SK-N-SH (cell line): ENCODE data around the gene PLEKHG7. TPM values are rescaled to one million over a fixed set of nuclear protein-coding genes. Genes with fewer than 3 reads are reported as not detected.

Source experiments
- CTCF ChIA-PET: fragments of 300-600, 350-600 bp; formaldehyde crosslinking; extraction: SDS; loops from one replicate; lab custom pipeline; 2021; lab: Yijun Ruan, JAX
- POLR2A ChIA-PET: fragments of 350-600 bp; sonication (Branson Sonifier 250); formaldehyde crosslinking; extraction: SDS; loops from one replicate; lab custom pipeline; 2020; ENCODE audit warnings: antibody characterized with exemption, inconsistent platforms; lab: Yijun Ruan, JAX
- DNase-seq: peaks from one replicate; pipeline ENCODE4 v3.0.0; 2012
- H2AFZ ChIP-seq: fragments of 200-600 bp; sonication (generic); 2 replicates; pipeline ENCODE4 v1.8.1; 2016; ENCODE audit warnings: antibody characterized with exemption, mild to moderate bottlenecking, low read depth
- H3F3A ChIP-seq: fragments of 200-600 bp; sonication (generic); replicated peaks from 2 replicates; pipeline ENCODE3; 2016; ENCODE audit warnings: antibody characterized with exemption, mild to moderate bottlenecking; ENCODE audit not compliant: insufficient read depth
- H3K27ac ChIP-seq, 2 experiments: fragments of 200-500 bp in 1 of 2; fragments of 200-600 bp in 1 of 2; sonication (Bioruptor generic) in 1 of 2; sonication (generic), shearing (Covaris generic) in 1 of 2; 2 replicates each; pipeline versions ENCODE4 v1.5.1 to v1.6.1; 2014 to 2016; ENCODE audit warnings: low read depth in 2 of 2, inconsistent platforms in 1 of 2, low read length in 1 of 2, mild to moderate bottlenecking in 1 of 2, mixed read lengths in 1 of 2
- H3K27me3 ChIP-seq: fragments of 200-600 bp; sonication (generic), shearing (Covaris generic); 2 replicates; pipeline ENCODE4 v1.6.1; 2016; ENCODE audit warnings: mixed run types; ENCODE audit not compliant: insufficient read depth
- H3K36me3 ChIP-seq, 2 experiments: fragments of 200-500 bp in 1 of 2; fragments of 200-600 bp in 1 of 2; sonication (Bioruptor generic) in 1 of 2; sonication (generic) in 1 of 2; replicated peaks in 1 of 2; 2 replicates each; pipeline versions ENCODE3 to v1.5.1; 2014 to 2016; ENCODE audit warnings: low read length in 1 of 2, mild to moderate bottlenecking in 1 of 2; ENCODE audit not compliant: insufficient read depth in 2 of 2, control insufficient read depth in 1 of 2
- H3K4me1 ChIP-seq, 2 experiments: fragments of 200-500 bp in 1 of 2; fragments of 200-600 bp in 1 of 2; sonication (Bioruptor generic) in 1 of 2; sonication (generic), shearing (Covaris generic) in 1 of 2; 2 replicates each; pipeline versions ENCODE4 v1.5.1 to v1.6.1; 2014 to 2016; ENCODE audit warnings: low read depth in 1 of 2, low read length in 1 of 2, mixed run types in 1 of 2; ENCODE audit not compliant: insufficient read depth in 2 of 2, control insufficient read depth in 1 of 2
- H3K4me2 ChIP-seq: fragments of 200-600 bp; sonication (generic), shearing (Covaris generic); 2 replicates; pipeline ENCODE4 v1.6.1; 2017; ENCODE audit warnings: mixed run types
- H3K4me3 ChIP-seq, 2 experiments: fragments of 200-500 bp in 1 of 2; fragments of 200-600 bp in 1 of 2; sonication (Bioruptor generic) in 1 of 2; sonication (generic), shearing (Covaris generic) in 1 of 2; 2 replicates each; pipeline versions ENCODE4 v1.5.1 to v1.8.1; 2014 to 2016; ENCODE audit warnings: low read depth in 2 of 2, inconsistent platforms in 1 of 2, low read length in 1 of 2, mild to moderate bottlenecking in 1 of 2, mixed read lengths in 1 of 2, moderate library complexity in 1 of 2
- H3K79me2 ChIP-seq: fragments of 200-600 bp; sonication (generic); 2 replicates; pipeline ENCODE4 v1.8.1; 2017; ENCODE audit warnings: mild to moderate bottlenecking; ENCODE audit not compliant: insufficient read depth
- H3K9ac ChIP-seq: fragments of 200-600 bp; sonication (generic); 2 replicates; pipeline ENCODE4 v1.6.1; 2017; ENCODE audit warnings: mixed run types
- H3K9me2 ChIP-seq: fragments of 200-600 bp; sonication (generic); 2 replicates; pipeline ENCODE4 v1.6.1; 2017; ENCODE audit warnings: mixed run types
- H3K9me3 ChIP-seq: fragments of 200-600 bp; sonication (generic); 2 replicates; pipeline ENCODE4 v1.6.1; 2017; ENCODE audit warnings: mixed run types, mild to moderate bottlenecking, moderate library complexity
- H4K20me1 ChIP-seq: fragments of 200-600 bp; sonication (generic); 2 replicates; pipeline ENCODE4 v1.6.1; 2017; ENCODE audit warnings: mild to moderate bottlenecking, mixed run types; ENCODE audit not compliant: insufficient read depth
- CHD2 ChIP-seq: fragments of 150-350 bp; IDR thresholded peaks from 2 replicates; pipeline ENCODE4 v1.6.1; 2018; ENCODE audit warnings: low read length; ENCODE audit not compliant: partially characterized antibody
- FOSL2 ChIP-seq: IDR thresholded peaks from 2 replicates; pipeline ENCODE4 v1.4.0; 2012; ENCODE audit warnings: low read depth, mild to moderate bottlenecking, moderate library complexity, borderline replicate concordance
- GATA2 ChIP-seq: sonication (generic); formaldehyde crosslinking; IDR thresholded peaks from 2 replicates; pipeline ENCODE4 v1.5.0; 2020; ENCODE audit warnings: mild to moderate bottlenecking, missing genetic modification reagents
- MEF2A ChIP-seq: IDR thresholded peaks from 2 replicates; pipeline ENCODE4 v1.4.0; 2012; ENCODE audit warnings: low read depth, borderline replicate concordance
- NRF1 ChIP-seq: IDR thresholded peaks from 2 replicates; pipeline ENCODE4 v1.6.1; 2012; ENCODE audit warnings: low read depth, mild to moderate bottlenecking, low read length
- POLR2AphosphoS5 ChIP-seq: IDR thresholded peaks from 2 replicates; pipeline ENCODE4 v1.6.1; 2012; ENCODE audit warnings: low read depth, low read length
- RAD21 ChIP-seq: IDR thresholded peaks from 2 replicates; pipeline ENCODE4 v1.6.1; 2012; ENCODE audit warnings: mild to moderate bottlenecking, low read length
- RCOR1 ChIP-seq: fragments of 150-350 bp; IDR thresholded peaks from 2 replicates; pipeline ENCODE4 v1.6.1; 2017; ENCODE audit warnings: antibody characterized with exemption, low read length
- RFX5 ChIP-seq: IDR thresholded peaks from 2 replicates; pipeline ENCODE4 v1.6.1; 2012; ENCODE audit warnings: mild to moderate bottlenecking, improper control_type of control experiment, low read length
- SIN3A ChIP-seq: IDR thresholded peaks from 2 replicates; pipeline ENCODE4 v1.6.1; 2012; ENCODE audit warnings: low read depth, mild to moderate bottlenecking, low read length, moderate library complexity, borderline replicate concordance
- SMC3 ChIP-seq: IDR thresholded peaks from 2 replicates; pipeline ENCODE4 v1.6.1; 2012; ENCODE audit warnings: low read depth, low read length, improper control_type of control experiment
- YY1 ChIP-seq: IDR thresholded peaks from 2 replicates; pipeline ENCODE4 v1.4.0; 2012; ENCODE audit warnings: low read depth, mild to moderate bottlenecking
- WGBS: methylation state at CpG from one replicate; pipeline ENCODE4 v1.1.6; 2017; ENCODE audit warnings: low lambda C conversion rate; 5-methylcytosine and 5-hydroxymethylcytosine counted together
- polyA plus RNA-seq, 3 experiments: library from polyadenylated mRNA; depleted of rRNA; stranded (reverse); fragments of >200 nt; gene quantifications; 2 replicates each; pipeline ENCODE4 v1.2.3, GENCODE V29; 2012
- TF ChIP-seq, protein P1 (sequence below): IDR thresholded peaks from 2 replicates; pipeline ENCODE4 v1.4.0; 2012; ENCODE audit warnings: low read depth, borderline replicate concordance
- TF ChIP-seq, protein P2 (sequence below): fragments of 150-350 bp; IDR thresholded peaks from 2 replicates; pipeline ENCODE4 v1.6.1; 2017; ENCODE audit warnings: antibody characterized with exemption, low read length, low read depth, borderline replicate concordance
- TF ChIP-seq, protein P3 (sequence below): IDR thresholded peaks from 2 replicates; pipeline ENCODE4 v1.4.0; 2012; ENCODE audit warnings: low read depth
- TF ChIP-seq, protein P4 (sequence below): IDR thresholded peaks from 2 replicates; pipeline ENCODE4; 2012
- TF ChIP-seq, protein P5 (sequence below): fragments of 200-600 bp; sonication (generic); IDR thresholded peaks from 2 replicates; pipeline ENCODE4 v1.6.1; 2017; ENCODE audit warnings: antibody characterized with exemption, mild to moderate bottlenecking, moderate library complexity
- TF ChIP-seq, protein P6 (sequence below): fragments of 150-350 bp; IDR thresholded peaks from 2 replicates; pipeline ENCODE4 v1.6.1; 2016; ENCODE audit warnings: mild to moderate bottlenecking, low read depth, low read length
- TF ChIP-seq, protein P7 (sequence below): IDR thresholded peaks from 2 replicates; pipeline ENCODE4 v1.4.0; 2012; ENCODE audit warnings: low read depth, borderline replicate concordance

PLEKHG7 gene
- polyA plus RNA-seq, 1 of the 3 experiments (the other 2 are of a cell fraction) = not detected

DNA sequence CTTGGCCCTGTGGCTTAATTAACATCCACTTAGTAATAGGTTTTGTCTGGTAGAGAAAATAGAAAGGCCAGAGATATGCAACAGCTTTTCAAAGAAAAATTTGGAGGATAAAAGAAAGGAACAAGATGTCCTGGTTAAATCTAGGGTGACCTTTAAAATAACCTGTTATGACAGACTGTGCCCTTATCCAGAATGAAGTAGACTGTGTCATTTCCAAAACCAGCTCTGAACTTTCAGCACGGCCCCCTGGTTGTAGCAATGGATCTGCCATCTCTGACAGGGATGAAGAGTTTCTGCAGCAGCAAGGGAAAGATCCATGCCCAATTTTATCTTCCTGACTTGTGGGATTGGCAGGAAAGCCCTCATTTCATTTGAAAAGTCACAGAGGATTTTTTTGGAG lies 5.1 kb downstream of the PLEKHG7 start:
- Histone ChIP-seq H3K4me3 (no peak overlapping the region), H3K9ac (no peak overlapping the region), H3K79me2 (no peaks in the 10 kb centered on the region), H4K20me1 (no peaks in the 10 kb centered on the region), H3F3A (no peaks in the 10 kb centered on the region), H3K4me2 (no peak overlapping the region), H3K36me3 (no peaks in the 10 kb centered on the region), H3K9me2 (no peaks in the 10 kb centered on the region), H2AFZ (no peak overlapping the region), H3K4me1 (no peaks in the 10 kb centered on the region), H3K9me3 (no peaks in the 10 kb centered on the region), H3K27me3 (no peaks in the 10 kb centered on the region), H3K27ac (no peak overlapping the region)
- DNase-seq = no peak
- CTCF ChIA-PET = interaction anchor here (1.5 kb wide), 1 partner anchor 14 kb away, joined by 4 read pairs; no protein-coding TSS in a partner anchor
- TF ChIP-seq, protein P1, sequence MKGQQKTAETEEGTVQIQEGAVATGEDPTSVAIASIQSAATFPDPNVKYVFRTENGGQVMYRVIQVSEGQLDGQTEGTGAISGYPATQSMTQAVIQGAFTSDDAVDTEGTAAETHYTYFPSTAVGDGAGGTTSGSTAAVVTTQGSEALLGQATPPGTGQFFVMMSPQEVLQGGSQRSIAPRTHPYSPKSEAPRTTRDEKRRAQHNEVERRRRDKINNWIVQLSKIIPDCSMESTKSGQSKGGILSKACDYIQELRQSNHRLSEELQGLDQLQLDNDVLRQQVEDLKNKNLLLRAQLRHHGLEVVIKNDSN = no peak
- no peak for TF ChIP-seq RCOR1
- TF ChIP-seq CHD2 = no peak
- no peak for TF ChIP-seq RAD21
- TF ChIP-seq, protein P2, sequence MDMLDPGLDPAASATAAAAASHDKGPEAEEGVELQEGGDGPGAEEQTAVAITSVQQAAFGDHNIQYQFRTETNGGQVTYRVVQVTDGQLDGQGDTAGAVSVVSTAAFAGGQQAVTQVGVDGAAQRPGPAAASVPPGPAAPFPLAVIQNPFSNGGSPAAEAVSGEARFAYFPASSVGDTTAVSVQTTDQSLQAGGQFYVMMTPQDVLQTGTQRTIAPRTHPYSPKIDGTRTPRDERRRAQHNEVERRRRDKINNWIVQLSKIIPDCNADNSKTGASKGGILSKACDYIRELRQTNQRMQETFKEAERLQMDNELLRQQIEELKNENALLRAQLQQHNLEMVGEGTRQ = no peak
- no peak for TF ChIP-seq YY1
- TF ChIP-seq, protein P3, sequence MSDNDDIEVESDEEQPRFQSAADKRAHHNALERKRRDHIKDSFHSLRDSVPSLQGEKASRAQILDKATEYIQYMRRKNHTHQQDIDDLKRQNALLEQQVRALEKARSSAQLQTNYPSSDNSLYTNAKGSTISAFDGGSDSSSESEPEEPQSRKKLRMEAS = no peak
- TF ChIP-seq, protein P4, sequence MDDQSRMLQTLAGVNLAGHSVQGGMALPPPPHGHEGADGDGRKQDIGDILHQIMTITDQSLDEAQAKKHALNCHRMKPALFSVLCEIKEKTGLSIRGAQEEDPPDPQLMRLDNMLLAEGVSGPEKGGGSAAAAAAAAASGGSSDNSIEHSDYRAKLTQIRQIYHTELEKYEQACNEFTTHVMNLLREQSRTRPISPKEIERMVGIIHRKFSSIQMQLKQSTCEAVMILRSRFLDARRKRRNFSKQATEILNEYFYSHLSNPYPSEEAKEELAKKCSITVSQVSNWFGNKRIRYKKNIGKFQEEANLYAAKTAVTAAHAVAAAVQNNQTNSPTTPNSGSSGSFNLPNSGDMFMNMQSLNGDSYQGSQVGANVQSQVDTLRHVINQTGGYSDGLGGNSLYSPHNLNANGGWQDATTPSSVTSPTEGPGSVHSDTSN = no peak
- TF ChIP-seq, protein P5, sequence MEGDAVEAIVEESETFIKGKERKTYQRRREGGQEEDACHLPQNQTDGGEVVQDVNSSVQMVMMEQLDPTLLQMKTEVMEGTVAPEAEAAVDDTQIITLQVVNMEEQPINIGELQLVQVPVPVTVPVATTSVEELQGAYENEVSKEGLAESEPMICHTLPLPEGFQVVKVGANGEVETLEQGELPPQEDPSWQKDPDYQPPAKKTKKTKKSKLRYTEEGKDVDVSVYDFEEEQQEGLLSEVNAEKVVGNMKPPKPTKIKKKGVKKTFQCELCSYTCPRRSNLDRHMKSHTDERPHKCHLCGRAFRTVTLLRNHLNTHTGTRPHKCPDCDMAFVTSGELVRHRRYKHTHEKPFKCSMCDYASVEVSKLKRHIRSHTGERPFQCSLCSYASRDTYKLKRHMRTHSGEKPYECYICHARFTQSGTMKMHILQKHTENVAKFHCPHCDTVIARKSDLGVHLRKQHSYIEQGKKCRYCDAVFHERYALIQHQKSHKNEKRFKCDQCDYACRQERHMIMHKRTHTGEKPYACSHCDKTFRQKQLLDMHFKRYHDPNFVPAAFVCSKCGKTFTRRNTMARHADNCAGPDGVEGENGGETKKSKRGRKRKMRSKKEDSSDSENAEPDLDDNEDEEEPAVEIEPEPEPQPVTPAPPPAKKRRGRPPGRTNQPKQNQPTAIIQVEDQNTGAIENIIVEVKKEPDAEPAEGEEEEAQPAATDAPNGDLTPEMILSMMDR = no peak
- TF ChIP-seq, protein P6, sequence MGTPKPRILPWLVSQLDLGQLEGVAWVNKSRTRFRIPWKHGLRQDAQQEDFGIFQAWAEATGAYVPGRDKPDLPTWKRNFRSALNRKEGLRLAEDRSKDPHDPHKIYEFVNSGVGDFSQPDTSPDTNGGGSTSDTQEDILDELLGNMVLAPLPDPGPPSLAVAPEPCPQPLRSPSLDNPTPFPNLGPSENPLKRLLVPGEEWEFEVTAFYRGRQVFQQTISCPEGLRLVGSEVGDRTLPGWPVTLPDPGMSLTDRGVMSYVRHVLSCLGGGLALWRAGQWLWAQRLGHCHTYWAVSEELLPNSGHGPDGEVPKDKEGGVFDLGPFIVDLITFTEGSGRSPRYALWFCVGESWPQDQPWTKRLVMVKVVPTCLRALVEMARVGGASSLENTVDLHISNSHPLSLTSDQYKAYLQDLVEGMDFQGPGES = no peak
- TF ChIP-seq FOSL2 = no peak
- POLR2A ChIA-PET = no interaction called here
- WGBS = 25% methylated on average over 1 of the region's 1 CpG

DNA sequence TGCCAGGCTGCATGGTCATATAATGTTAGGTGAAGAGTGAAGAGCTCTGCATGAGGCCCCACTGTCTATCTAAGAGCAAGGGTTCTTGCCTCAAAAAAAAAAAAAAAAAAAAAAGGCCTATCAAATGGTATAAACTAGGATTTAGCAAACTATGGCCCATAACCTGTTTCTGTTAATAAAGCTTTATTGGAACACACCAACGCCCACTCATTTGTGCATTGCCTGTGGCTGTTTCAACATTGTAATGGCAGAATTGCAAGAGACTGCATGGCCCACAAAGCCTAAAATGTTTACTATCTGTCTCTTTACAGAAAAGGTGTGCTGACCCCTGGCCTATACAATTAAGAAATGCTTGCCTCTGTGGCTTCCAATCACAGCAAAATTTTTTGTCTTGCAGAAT lies 12.8 kb downstream of the PLEKHG7 start:
- 25% methylated on average over 1 of the region's 1 CpG for WGBS
- no peaks in the 10 kb centered on the region for H3K9me2 ChIP-seq
- no peaks in the 10 kb centered on the region for H3K27me3 ChIP-seq
- H3K79me2 ChIP-seq = no peaks in the 10 kb centered on the region
- H3K36me3 ChIP-seq = no peaks in the 10 kb centered on the region
- H3F3A ChIP-seq = peaks cover 3% of the 10 kb centered on the region
- H2AFZ ChIP-seq = no peak overlapping the region
- no peak overlapping the region for H3K4me2 ChIP-seq
- CTCF ChIA-PET = no interaction called here
- H3K4me1 ChIP-seq = no peaks in the 10 kb centered on the region; a peak in 1 of 4 replicates
- H4K20me1 ChIP-seq = no peaks in the 10 kb centered on the region
- POLR2A ChIA-PET = no interaction called here
- DNase-seq = no peak
- H3K27ac ChIP-seq = no peak overlapping the region
- H3K9me3 ChIP-seq = no peaks in the 10 kb centered on the region
- H3K4me3 ChIP-seq = no peak overlapping the region
- H3K9ac ChIP-seq = no peak overlapping the region
- TF ChIP-seq, protein P3 = no peak
- no peak for TF ChIP-seq RCOR1
- TF ChIP-seq POLR2AphosphoS5 = no peak
- TF ChIP-seq, protein P7, sequence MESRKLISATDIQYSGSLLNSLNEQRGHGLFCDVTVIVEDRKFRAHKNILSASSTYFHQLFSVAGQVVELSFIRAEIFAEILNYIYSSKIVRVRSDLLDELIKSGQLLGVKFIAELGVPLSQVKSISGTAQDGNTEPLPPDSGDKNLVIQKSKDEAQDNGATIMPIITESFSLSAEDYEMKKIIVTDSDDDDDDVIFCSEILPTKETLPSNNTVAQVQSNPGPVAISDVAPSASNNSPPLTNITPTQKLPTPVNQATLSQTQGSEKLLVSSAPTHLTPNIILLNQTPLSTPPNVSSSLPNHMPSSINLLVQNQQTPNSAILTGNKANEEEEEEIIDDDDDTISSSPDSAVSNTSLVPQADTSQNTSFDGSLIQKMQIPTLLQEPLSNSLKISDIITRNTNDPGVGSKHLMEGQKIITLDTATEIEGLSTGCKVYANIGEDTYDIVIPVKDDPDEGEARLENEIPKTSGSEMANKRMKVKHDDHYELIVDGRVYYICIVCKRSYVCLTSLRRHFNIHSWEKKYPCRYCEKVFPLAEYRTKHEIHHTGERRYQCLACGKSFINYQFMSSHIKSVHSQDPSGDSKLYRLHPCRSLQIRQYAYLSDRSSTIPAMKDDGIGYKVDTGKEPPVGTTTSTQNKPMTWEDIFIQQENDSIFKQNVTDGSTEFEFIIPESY = no peak
- TF ChIP-seq, protein P1 = no peak
- no peak for TF ChIP-seq SIN3A
- TF ChIP-seq NRF1 = no peak
- no peak for TF ChIP-seq YY1
- TF ChIP-seq SMC3 = no peak
- no peak for TF ChIP-seq RFX5
- TF ChIP-seq MEF2A = no peak
- TF ChIP-seq GATA2 (CRISPR knock-in tag) = no peak
